Measurements from ENCODE around the gene KAT8.

Gene KAT8

DNA sequence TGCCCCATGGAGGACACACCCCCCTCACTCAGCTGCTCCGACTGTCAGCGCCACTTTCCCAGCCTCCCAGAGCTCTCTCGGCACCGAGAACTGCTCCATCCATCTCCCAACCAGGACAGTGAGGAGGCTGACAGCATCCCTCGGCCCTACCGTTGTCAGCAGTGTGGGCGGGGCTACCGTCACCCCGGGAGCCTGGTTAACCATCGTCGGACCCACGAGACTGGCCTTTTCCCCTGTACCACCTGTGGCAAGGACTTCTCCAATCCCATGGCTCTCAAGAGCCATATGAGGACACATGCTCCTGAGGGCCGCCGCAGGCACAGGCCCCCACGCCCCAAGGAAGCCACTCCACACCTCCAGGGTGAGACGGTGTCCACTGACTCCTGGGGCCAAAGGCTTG lies 41.1 kb upstream of the KAT8 start:
- TF ChIP-seq, protein P1, sequence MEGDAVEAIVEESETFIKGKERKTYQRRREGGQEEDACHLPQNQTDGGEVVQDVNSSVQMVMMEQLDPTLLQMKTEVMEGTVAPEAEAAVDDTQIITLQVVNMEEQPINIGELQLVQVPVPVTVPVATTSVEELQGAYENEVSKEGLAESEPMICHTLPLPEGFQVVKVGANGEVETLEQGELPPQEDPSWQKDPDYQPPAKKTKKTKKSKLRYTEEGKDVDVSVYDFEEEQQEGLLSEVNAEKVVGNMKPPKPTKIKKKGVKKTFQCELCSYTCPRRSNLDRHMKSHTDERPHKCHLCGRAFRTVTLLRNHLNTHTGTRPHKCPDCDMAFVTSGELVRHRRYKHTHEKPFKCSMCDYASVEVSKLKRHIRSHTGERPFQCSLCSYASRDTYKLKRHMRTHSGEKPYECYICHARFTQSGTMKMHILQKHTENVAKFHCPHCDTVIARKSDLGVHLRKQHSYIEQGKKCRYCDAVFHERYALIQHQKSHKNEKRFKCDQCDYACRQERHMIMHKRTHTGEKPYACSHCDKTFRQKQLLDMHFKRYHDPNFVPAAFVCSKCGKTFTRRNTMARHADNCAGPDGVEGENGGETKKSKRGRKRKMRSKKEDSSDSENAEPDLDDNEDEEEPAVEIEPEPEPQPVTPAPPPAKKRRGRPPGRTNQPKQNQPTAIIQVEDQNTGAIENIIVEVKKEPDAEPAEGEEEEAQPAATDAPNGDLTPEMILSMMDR (IDR thresholded peaks at IDR 0.05; ENCODE audit: borderline replicate concordance, insufficient read depth, low read depth, low read length), result no peak
- H3K4me3 ChIP-seq (ENCODE audit: low read depth, low read length), result no peak overlapping the region

DNA sequence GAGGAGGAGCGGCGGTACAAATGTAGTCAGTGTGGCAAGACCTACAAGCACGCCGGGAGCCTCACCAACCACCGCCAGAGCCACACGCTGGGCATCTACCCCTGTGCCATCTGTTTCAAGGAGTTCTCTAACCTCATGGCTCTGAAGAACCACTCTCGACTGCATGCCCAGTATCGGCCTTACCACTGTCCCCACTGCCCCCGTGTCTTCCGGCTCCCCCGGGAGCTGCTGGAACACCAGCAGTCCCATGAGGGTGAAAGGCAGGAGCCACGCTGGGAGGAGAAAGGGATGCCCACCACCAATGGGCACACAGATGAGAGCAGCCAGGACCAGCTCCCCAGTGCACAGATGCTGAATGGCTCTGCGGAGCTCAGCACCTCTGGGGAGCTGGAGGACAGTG lies 40.4 kb upstream of the KAT8 start:
- TF ChIP-seq, protein P1 (IDR thresholded peaks at IDR 0.05; ENCODE audit: borderline replicate concordance, insufficient read depth, low read depth, low read length), result no peak
- H3K4me3 ChIP-seq (ENCODE audit: low read depth, low read length), result no peak overlapping the region

DNA sequence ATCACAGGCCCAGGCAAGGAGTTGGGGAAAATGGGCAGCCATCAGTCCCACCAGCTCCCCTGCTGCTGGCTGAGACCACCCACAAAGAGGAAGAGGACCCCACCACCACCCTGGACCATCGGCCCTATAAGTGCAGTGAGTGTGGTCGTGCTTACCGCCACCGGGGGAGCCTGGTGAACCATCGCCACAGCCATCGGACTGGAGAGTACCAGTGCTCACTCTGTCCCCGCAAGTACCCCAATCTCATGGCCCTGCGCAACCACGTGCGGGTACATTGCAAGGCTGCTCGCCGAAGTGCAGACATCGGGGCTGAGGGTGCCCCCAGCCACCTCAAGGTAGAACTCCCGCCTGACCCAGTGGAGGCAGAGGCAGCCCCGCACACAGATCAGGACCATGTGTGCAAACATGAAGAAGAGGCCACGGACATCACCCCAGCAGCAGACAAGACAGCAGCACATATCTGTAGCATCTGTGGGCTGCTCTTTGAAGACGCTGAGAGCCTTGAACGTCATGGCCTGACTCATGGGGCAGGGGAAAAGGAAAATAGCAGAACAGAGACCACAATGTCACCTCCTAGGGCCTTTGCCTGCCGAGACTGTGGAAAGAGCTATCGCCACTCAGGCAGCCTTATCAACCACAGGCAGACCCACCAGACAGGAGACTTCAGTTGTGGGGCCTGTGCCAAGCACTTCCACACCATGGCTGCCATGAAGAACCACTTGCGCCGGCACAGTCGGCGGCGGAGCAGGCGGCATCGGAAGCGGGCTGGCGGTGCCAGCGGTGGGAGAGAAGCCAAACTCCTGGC lies 39.7 kb upstream of the KAT8 start:
- no peak overlapping the region for H3K4me3 ChIP-seq (ENCODE audit: low read depth, low read length)
- TF ChIP-seq, protein P1 (IDR thresholded peaks at IDR 0.05; ENCODE audit: borderline replicate concordance, insufficient read depth, low read depth, low read length), result no peak

DNA sequence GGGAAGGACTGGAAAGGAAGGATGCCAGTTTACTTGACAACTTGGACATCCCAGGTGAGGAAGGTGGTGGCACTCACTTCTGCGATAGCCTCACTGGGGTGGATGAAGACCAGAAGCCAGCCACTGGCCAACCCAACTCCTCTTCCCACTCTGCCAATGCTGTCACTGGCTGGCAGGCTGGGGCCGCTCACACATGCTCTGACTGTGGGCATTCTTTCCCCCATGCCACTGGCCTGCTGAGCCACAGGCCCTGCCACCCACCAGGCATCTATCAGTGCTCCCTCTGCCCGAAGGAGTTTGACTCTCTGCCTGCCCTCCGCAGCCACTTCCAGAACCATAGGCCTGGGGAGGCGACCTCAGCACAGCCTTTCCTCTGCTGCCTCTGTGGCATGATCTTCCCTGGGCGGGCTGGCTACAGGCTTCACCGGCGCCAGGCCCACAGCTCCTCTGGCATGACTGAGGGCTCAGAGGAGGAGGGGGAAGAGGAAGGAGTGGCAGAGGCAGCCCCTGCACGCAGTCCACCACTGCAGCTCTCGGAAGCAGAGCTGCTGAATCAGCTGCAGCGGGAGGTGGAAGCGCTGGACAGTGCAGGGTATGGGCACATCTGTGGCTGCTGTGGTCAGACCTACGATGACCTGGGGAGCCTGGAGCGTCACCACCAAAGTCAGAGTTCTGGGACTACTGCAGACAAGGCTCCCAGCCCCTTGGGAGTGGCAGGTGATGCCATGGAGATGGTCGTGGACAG lies 38.7 kb upstream of the KAT8 start:
- no peak overlapping the region for H3K4me3 ChIP-seq (ENCODE audit: low read depth, low read length)
- TF ChIP-seq, protein P1 (IDR thresholded peaks at IDR 0.05; ENCODE audit: borderline replicate concordance, insufficient read depth, low read depth, low read length), result no peak

DNA sequence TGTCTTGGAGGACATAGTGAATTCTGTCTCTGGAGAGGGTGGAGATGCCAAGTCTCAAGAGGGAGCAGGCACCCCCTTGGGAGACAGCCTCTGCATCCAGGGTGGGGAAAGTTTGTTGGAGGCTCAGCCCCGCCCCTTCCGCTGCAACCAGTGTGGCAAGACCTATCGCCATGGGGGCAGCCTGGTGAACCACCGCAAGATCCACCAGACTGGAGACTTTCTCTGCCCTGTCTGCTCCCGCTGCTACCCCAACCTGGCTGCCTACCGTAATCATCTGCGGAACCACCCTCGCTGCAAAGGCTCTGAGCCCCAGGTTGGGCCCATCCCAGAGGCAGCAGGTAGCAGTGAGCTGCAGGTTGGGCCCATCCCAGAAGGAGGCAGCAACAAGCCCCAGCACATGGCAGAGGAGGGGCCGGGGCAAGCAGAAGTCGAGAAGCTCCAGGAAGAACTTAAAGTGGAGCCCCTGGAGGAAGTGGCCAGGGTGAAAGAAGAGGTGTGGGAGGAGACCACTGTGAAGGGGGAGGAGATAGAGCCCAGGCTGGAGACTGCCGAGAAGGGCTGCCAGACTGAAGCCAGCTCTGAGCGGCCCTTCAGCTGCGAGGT lies 38.0 kb upstream of the KAT8 start:
- TF ChIP-seq, protein P1 (IDR thresholded peaks at IDR 0.05; ENCODE audit: borderline replicate concordance, insufficient read depth, low read depth, low read length), result no peak
- no peak overlapping the region for H3K4me3 ChIP-seq (ENCODE audit: low read depth, low read length)

DNA sequence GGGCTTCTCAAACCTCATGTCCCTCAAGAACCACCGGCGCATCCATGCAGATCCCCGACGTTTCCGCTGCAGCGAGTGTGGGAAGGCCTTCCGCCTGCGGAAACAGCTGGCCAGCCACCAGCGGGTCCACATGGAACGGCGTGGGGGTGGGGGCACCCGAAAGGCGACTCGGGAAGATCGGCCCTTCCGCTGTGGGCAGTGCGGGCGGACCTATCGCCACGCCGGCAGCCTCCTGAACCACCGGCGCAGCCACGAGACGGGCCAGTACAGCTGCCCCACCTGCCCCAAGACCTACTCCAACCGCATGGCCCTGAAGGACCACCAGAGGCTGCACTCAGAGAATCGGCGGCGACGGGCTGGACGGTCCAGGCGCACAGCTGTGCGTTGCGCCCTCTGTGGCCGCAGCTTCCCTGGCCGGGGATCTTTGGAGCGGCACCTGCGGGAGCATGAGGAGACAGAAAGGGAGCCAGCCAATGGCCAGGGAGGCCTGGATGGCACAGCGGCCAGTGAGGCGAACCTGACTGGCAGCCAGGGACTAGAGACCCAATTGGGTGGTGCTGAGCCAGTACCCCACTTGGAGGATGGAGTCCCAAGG lies 37.3 kb upstream of the KAT8 start:
- no peak overlapping the region for H3K4me3 ChIP-seq (ENCODE audit: low read depth, low read length)
- TF ChIP-seq, protein P1 (IDR thresholded peaks at IDR 0.05; ENCODE audit: borderline replicate concordance, insufficient read depth, low read depth, low read length), result no peak

Data from GM12875 (cell line).